Coronary artery (tissue), 2 donors: ENCODE data around the gene BAIAP2L1.
"Not testable (repeated sequence)": the region's sequence is repeated elsewhere in the genome, so short reads cannot be mapped to it uniquely, and the experiment has no call there.

Experiments used
- DNase-seq: peaks from one replicate; pipeline ENCODE4 v3.0.0-alpha.2; 2017; ENCODE audit warnings: low spot score
- H3K27ac ChIP-seq, 2 donors: fragments of 200-600 bp; sonication (generic); one replicate each; pipeline ENCODE4 v1.5.1; 2016 to 2019
- H3K4me3 ChIP-seq: fragments of 200-600 bp; sonication (generic); 2 replicates; pipeline ENCODE4 v1.5.1; 2016; ENCODE audit warnings: mild to moderate bottlenecking, moderate library complexity
- CTCF ChIP-seq: fragments of 200-600 bp; sonication (generic); IDR thresholded peaks from one replicate; pipeline ENCODE4 v1.5.1; 2019; ENCODE audit warnings: antibody characterized with exemption

BAIAP2L1 gene

GRCh38 chr7:98317366-98318040, 83.4 kb downstream of the BAIAP2L1 start:
- TF ChIP-seq CTCF: no peak
- no peak for DNase-seq
- H3K4me3 ChIP-seq: no peak overlapping the region

DNA sequence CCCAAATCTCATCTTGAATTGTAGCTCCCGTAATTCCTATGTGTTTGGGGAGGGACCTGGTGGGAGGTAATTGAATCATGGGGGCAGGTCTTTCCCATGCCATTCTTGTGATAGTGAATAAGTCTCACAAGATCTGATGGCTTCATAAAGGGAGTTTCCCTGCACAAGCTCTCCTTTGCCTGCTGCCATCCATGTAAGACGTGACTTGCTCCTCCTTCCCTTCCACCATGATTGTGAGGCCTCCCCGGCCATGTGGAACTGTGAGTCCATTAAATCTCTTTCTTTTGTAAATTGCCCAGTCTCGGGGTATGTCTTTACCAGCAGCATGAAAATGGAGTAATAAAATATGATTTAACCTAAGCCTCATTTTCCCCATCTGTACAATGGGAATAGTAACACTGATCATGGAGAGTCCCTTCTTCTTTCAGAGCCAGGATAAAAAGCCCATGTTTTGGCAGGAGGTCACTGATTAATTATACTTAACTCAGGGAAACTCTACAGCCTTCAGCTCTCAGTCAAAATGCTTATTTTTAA, 84.8 kb downstream of the BAIAP2L1 start:
- not testable (repeated sequence) for H3K4me3 ChIP-seq, H3K27ac ChIP-seq, DNase-seq

More at GRCh38 chr7:98317366-98318040, 83.4 kb downstream of the BAIAP2L1 start:
- no peak overlapping the region for H3K27ac ChIP-seq

GRCh38 chr7:98315318-98315993, 85.4 kb downstream of the BAIAP2L1 start:
- no peak for TF ChIP-seq CTCF
- no peak for DNase-seq
- no peak overlapping the region for H3K27ac ChIP-seq
- no peak overlapping the region for H3K4me3 ChIP-seq

DNA sequence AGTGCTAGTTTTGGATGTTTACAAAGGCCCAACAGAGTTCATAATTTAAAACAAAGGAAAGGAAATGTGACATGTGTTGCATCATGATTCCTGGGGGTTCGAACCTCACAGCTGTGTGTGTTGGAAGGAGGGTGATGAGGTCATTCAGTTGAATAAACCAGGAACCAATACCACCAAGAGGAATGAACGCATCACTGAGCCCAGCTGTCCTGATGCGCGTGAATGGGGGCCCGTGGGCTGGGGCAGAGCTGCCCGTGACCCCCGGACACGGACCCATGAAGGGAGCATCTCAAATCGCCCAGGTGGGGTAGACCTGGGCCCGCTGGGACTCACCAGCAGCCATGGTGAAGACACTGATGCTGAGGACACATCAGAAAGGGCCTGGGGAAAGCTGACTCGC, 86.4 kb downstream of the BAIAP2L1 start:
- H3K27ac ChIP-seq: no peak overlapping the region
- DNase-seq: no peak
- no peak for TF ChIP-seq CTCF
- no peak overlapping the region for H3K4me3 ChIP-seq

DNA sequence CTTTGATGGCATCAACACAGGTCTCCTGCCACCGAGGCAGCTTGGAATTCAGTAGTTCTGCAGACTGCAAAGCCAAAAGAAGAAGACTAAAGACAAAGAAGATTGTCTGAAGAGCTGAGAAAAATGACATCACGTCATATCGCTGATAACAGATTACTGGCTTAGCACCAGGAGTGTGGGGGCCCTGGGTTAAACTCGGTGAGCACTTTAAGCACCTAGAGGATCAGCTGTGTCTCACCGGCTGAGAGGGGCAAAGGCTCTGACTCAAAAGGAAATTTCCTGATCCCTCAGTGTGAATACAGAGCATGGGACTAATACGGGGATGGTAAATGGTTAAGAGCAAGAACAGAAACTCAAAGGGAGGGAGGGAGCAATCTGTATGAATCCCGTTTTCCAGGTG, 88.7 kb downstream of the BAIAP2L1 start:
- H3K27ac ChIP-seq: no peak overlapping the region
- no peak for TF ChIP-seq CTCF

DNA sequence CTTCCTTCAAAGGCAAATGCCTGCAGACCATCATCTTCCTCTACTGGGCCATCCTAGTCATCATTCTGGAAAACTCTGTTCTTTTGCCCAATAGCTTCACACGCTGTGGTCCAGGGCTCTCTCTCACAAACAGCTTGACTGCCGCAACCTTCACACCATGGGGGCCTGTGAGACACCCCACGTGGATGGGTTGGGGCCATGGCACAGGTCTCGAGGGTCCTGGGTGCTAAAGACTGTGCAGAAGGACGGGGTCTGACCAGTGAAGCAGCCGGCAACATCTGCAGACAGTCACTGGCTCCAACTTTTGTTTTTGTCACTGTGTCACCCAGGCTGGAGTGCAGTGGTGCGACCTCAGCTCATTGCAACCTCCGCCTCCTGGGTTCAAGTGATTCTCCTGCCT, 91.3 kb downstream of the BAIAP2L1 start:
- H3K27ac ChIP-seq: no peak overlapping the region
- H3K4me3 ChIP-seq: no peak overlapping the region
- no peak for DNase-seq
- TF ChIP-seq CTCF: no peak

More for the DNA sequence above, 88.7 kb downstream of the BAIAP2L1 start:
- no peak overlapping the region for H3K4me3 ChIP-seq
- DNase-seq: no peak

- no peak for DNase-seq
- Histone ChIP-seq H3K27ac (no peak overlapping the region), H3K4me3 (no peak overlapping the region)
- TF ChIP-seq CTCF: no peak
These were observed 92.9 kb downstream of the BAIAP2L1 start for GRCh38 chr7:98307971-98308466.
